Measurements from ENCODE around the gene SDS.

The SDS gene

DNA sequence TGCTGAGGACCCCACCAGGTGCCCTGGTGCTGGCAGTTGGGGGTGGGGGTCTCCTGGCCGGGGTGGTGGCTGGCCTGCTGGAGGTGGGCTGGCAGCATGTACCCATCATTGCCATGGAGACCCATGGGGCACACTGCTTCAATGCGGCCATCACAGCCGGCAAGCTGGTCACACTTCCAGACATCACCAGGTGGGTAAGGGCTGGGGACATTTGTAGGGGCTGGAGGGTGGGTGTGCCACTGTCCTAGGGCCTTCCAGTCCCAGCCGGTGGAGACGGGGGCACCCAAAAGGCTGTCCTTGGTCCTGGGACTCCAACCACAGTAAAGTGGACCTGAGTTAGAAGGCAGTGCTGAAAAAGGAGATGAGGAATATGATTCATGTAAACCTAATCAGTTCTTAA lies 31.7 kb upstream of the SDS start:
- WGBS, 2 donors (ENCODE audit: extremely low coverage in 2 of 2, insufficient read length in 2 of 2, insufficient replicate concordance in 1 of 2), result no CpG with 5 or more reads among the region's 5 CpGs
- DNase-seq (ENCODE audit: low spot score), result no peak
- H3K27me3 ChIP-seq (ENCODE audit: control insufficient read depth in 3 of 3, insufficient read depth in 3 of 3, low read depth in 1 of 3, low read length in 3 of 3), result no peaks in the 10 kb centered on the region
- no peak overlapping the region for H3K27ac ChIP-seq (replicated peaks; ENCODE audit: low read length)
- H2AFZ ChIP-seq (ENCODE audit: low read length), result no peak overlapping the region
- H2BK120ac ChIP-seq (ENCODE audit: low read depth, low read length), result no peak overlapping the region
- peaks cover 0 to 1% of the 10 kb centered on the region in 2 donors for H3K4me1 ChIP-seq (ENCODE audit: control insufficient read depth in 2 of 2, insufficient read depth in 1 of 2, low read depth in 1 of 2, low read length in 2 of 2)
- no peak overlapping the region for H3K18ac ChIP-seq (ENCODE audit: low read length)
- H2BK12ac ChIP-seq (ENCODE audit: low read length), result no peak overlapping the region
- H3K14ac ChIP-seq (ENCODE audit: low read length), result no peak overlapping the region
- H3K9ac ChIP-seq (ENCODE audit: low read depth, low read length, poor library complexity), result no peak overlapping the region
- peaks cover 0 to 23% of the 10 kb centered on the region in 2 donors for H3K36me3 ChIP-seq (replicated peaks in 1 of 2; ENCODE audit: control insufficient read depth in 2 of 2, insufficient read depth in 2 of 2, low read length in 2 of 2)
- H3K4me2 ChIP-seq (ENCODE audit: insufficient read depth, low read length, poor library complexity, severe bottlenecking), result no peak overlapping the region
- H3K4me3 ChIP-seq (ENCODE audit: low read length in 2 of 2), result no peak overlapping the region
- H4K91ac ChIP-seq (ENCODE audit: low read depth, low read length, poor library complexity), result no peak overlapping the region
- H3K4ac ChIP-seq (ENCODE audit: low read length), result no peak overlapping the region
- no peaks in the 10 kb centered on the region for H3K79me1 ChIP-seq (ENCODE audit: low read depth, low read length)
- no peak overlapping the region for H3K23ac ChIP-seq (ENCODE audit: low read depth, low read length, poor library complexity)
- H3K9me3 ChIP-seq (replicated peaks in 1 of 2; ENCODE audit: control insufficient read depth in 2 of 2, insufficient read depth in 1 of 2, low read depth in 1 of 2, low read length in 2 of 2), result no peaks in the 10 kb centered on the region
- H2AK5ac ChIP-seq (ENCODE audit: low read depth, low read length), result no peak overlapping the region
- no peak overlapping the region for H4K8ac ChIP-seq (ENCODE audit: low read depth, low read length)
- no peak overlapping the region for H2BK15ac ChIP-seq (ENCODE audit: low read length)
- no peak overlapping the region for H2BK5ac ChIP-seq (ENCODE audit: low read length)

DNA sequence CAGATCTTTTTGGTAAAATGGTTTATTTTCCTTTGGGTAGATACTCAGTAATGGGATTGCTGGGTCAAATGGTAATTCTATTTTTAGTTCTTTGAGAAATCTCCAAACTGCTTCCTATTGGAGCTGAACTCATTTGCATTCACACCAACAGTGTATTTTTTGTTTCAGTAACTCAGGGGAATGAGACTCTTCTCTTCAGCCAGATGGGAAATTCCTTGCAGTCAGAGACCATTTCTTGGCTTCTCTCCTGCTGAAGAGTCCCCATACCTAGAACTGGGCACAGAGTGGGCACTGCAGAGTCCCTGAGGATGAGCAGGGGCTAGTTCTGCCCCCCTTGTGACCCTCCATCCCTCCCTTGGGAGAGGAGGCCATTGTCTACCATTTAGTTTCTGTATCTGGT lies 29.3 kb upstream of the SDS start:
- Histone ChIP-seq H3K14ac (ENCODE audit: low read length) (no peak overlapping the region), H3K23ac (ENCODE audit: low read depth, low read length, poor library complexity) (no peak overlapping the region), H2AFZ (ENCODE audit: low read length) (no peak overlapping the region), H2BK15ac (ENCODE audit: low read length) (no peak overlapping the region), H2BK12ac (ENCODE audit: low read length) (no peak overlapping the region), H3K4me1 (ENCODE audit: control insufficient read depth in 2 of 2, insufficient read depth in 1 of 2, low read depth in 1 of 2, low read length in 2 of 2) (no peaks in the 10 kb centered on the region), H2AK5ac (ENCODE audit: low read depth, low read length) (no peak overlapping the region), H3K79me1 (ENCODE audit: low read depth, low read length) (no peaks in the 10 kb centered on the region), H3K4me2 (ENCODE audit: insufficient read depth, low read length, poor library complexity, severe bottlenecking) (no peak overlapping the region), H3K27ac (replicated peaks; ENCODE audit: low read length) (no peak overlapping the region), H2BK120ac (ENCODE audit: low read depth, low read length) (no peak overlapping the region), H3K36me3 (replicated peaks in 1 of 2; ENCODE audit: control insufficient read depth in 2 of 2, insufficient read depth in 2 of 2, low read length in 2 of 2) (peaks cover 0 to 36% of the 10 kb centered on the region in 2 donors), H3K4me3 (ENCODE audit: low read length in 2 of 2) (no peak overlapping the region), H3K27me3 (ENCODE audit: control insufficient read depth in 3 of 3, insufficient read depth in 3 of 3, low read depth in 1 of 3, low read length in 3 of 3) (no peaks in the 10 kb centered on the region), H4K91ac (ENCODE audit: low read depth, low read length, poor library complexity) (no peak overlapping the region), H3K18ac (ENCODE audit: low read length) (no peak overlapping the region), H3K9ac (ENCODE audit: low read depth, low read length, poor library complexity) (no peak overlapping the region), H2BK5ac (ENCODE audit: low read length) (no peak overlapping the region), H3K4ac (ENCODE audit: low read length) (no peak overlapping the region), H4K8ac (ENCODE audit: low read depth, low read length) (no peak overlapping the region), H3K9me3 (replicated peaks in 1 of 2; ENCODE audit: control insufficient read depth in 2 of 2, insufficient read depth in 1 of 2, low read depth in 1 of 2, low read length in 2 of 2) (no peaks in the 10 kb centered on the region)
- no peak for DNase-seq (ENCODE audit: low spot score)

DNA sequence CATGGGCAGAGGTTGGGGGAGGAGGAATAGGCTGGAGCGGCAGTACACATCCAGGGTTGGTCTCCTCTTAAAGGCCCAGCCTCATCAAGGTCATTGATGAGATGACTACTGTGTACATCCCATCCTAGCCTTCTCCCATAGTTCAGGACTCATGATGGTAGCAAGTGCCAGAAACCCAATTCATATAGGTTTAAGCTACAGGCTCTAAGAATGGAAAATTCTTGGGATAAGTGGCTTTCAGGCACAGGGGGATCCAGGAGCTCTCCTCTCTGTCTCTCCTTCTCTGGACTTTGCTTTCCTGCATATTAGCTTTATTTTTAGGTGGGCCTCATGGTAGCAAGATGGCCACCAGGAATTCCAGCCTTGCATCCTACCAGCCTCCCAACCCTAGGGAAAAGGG lies 24.8 kb upstream of the SDS start:
- H3K4me2 ChIP-seq (ENCODE audit: insufficient read depth, low read length, poor library complexity, severe bottlenecking), result no peak overlapping the region
- H4K8ac ChIP-seq (ENCODE audit: low read depth, low read length), result no peak overlapping the region
- no peak overlapping the region for H3K23ac ChIP-seq (ENCODE audit: low read depth, low read length, poor library complexity)
- H3K36me3 ChIP-seq (replicated peaks in 1 of 2; ENCODE audit: control insufficient read depth in 2 of 2, insufficient read depth in 2 of 2, low read length in 2 of 2), result peaks cover 0 to 39% of the 10 kb centered on the region in 2 donors
- H3K9me3 ChIP-seq (replicated peaks in 1 of 2; ENCODE audit: control insufficient read depth in 2 of 2, insufficient read depth in 1 of 2, low read depth in 1 of 2, low read length in 2 of 2), result no peaks in the 10 kb centered on the region
- H3K4me3 ChIP-seq (ENCODE audit: low read length in 2 of 2), result no peak overlapping the region
- H3K27me3 ChIP-seq (ENCODE audit: control insufficient read depth in 3 of 3, insufficient read depth in 3 of 3, low read depth in 1 of 3, low read length in 3 of 3), result no peaks in the 10 kb centered on the region
- no peak for DNase-seq (ENCODE audit: low spot score)
- H3K18ac ChIP-seq (ENCODE audit: low read length), result no peak overlapping the region
- no peak overlapping the region for H2BK120ac ChIP-seq (ENCODE audit: low read depth, low read length)
- H3K4me1 ChIP-seq (ENCODE audit: control insufficient read depth in 2 of 2, insufficient read depth in 1 of 2, low read depth in 1 of 2, low read length in 2 of 2), result peaks cover 0 to 4% of the 10 kb centered on the region in 2 donors
- H4K91ac ChIP-seq (ENCODE audit: low read depth, low read length, poor library complexity), result no peak overlapping the region
- no peak overlapping the region for H3K27ac ChIP-seq (replicated peaks; ENCODE audit: low read length)
- no peak overlapping the region for H3K9ac ChIP-seq (ENCODE audit: low read depth, low read length, poor library complexity)
- H2BK12ac ChIP-seq (ENCODE audit: low read length), result no peak overlapping the region
- H2AFZ ChIP-seq (ENCODE audit: low read length), result no peak overlapping the region
- H2BK15ac ChIP-seq (ENCODE audit: low read length), result no peak overlapping the region
- no peaks in the 10 kb centered on the region for H3K79me1 ChIP-seq (ENCODE audit: low read depth, low read length)
- H2AK5ac ChIP-seq (ENCODE audit: low read depth, low read length), result no peak overlapping the region
- no CpG with 5 or more reads among the region's 1 CpG for WGBS, 2 donors (ENCODE audit: extremely low coverage in 2 of 2, insufficient read length in 2 of 2, insufficient replicate concordance in 1 of 2)
- H3K14ac ChIP-seq (ENCODE audit: low read length), result no peak overlapping the region
- no peak overlapping the region for H3K4ac ChIP-seq (ENCODE audit: low read length)
- H2BK5ac ChIP-seq (ENCODE audit: low read length), result no peak overlapping the region

DNA sequence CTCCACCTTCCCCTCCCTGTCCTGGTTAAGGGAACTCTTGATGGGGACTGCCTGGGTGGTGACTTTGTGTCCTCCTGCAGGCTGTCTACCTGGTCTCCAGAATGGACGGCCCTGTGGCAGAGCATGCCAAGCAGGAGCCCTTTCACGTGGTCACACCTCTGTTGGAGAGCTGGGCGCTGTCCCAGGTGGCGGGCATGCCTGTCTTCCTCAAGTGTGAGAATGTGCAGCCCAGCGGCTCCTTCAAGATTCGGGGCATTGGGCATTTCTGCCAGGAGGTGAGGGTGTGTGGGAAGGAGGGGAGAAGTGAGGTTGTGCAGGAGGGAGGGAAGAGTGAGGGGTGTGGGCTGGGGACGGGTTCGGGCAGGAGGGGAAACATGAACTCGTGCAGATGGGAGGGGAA lies 24.2 kb upstream of the SDS start:
- no peak overlapping the region for H2AFZ ChIP-seq (ENCODE audit: low read length)
- no peak for DNase-seq (ENCODE audit: low spot score)
- H3K4ac ChIP-seq (ENCODE audit: low read length), result no peak overlapping the region
- no peaks in the 10 kb centered on the region for H3K9me3 ChIP-seq (replicated peaks in 1 of 2; ENCODE audit: control insufficient read depth in 2 of 2, insufficient read depth in 1 of 2, low read depth in 1 of 2, low read length in 2 of 2)
- H2BK5ac ChIP-seq (ENCODE audit: low read length), result peak overlapping the region; percentile 30
- no peak overlapping the region for H3K27ac ChIP-seq (replicated peaks; ENCODE audit: low read length)
- H2BK15ac ChIP-seq (ENCODE audit: low read length), result no peak overlapping the region
- H2BK120ac ChIP-seq (ENCODE audit: low read depth, low read length), result no peak overlapping the region
- H3K36me3 ChIP-seq (replicated peaks in 1 of 2; ENCODE audit: control insufficient read depth in 2 of 2, insufficient read depth in 2 of 2, low read length in 2 of 2), result peaks cover 0 to 40% of the 10 kb centered on the region in 2 donors
- H3K14ac ChIP-seq (ENCODE audit: low read length), result no peak overlapping the region
- no peak overlapping the region for H3K4me3 ChIP-seq (ENCODE audit: low read length in 2 of 2)
- no peaks in the 10 kb centered on the region for H3K79me1 ChIP-seq (ENCODE audit: low read depth, low read length)
- peaks cover 0 to 4% of the 10 kb centered on the region in 2 donors for H3K4me1 ChIP-seq (ENCODE audit: control insufficient read depth in 2 of 2, insufficient read depth in 1 of 2, low read depth in 1 of 2, low read length in 2 of 2)
- no peaks in the 10 kb centered on the region for H3K27me3 ChIP-seq (ENCODE audit: control insufficient read depth in 3 of 3, insufficient read depth in 3 of 3, low read depth in 1 of 3, low read length in 3 of 3)
- no peak overlapping the region for H2AK5ac ChIP-seq (ENCODE audit: low read depth, low read length)
- no peak overlapping the region for H4K8ac ChIP-seq (ENCODE audit: low read depth, low read length)
- H3K4me2 ChIP-seq (ENCODE audit: insufficient read depth, low read length, poor library complexity, severe bottlenecking), result no peak overlapping the region
- no peak overlapping the region for H3K23ac ChIP-seq (ENCODE audit: low read depth, low read length, poor library complexity)
- no peak overlapping the region for H3K9ac ChIP-seq (ENCODE audit: low read depth, low read length, poor library complexity)
- no peak overlapping the region for H3K18ac ChIP-seq (ENCODE audit: low read length)
- H2BK12ac ChIP-seq (ENCODE audit: low read length), result no peak overlapping the region
- no CpG with 5 or more reads among the region's 9 CpGs for WGBS, 2 donors (ENCODE audit: extremely low coverage in 2 of 2, insufficient read length in 2 of 2, insufficient replicate concordance in 1 of 2)
- H4K91ac ChIP-seq (ENCODE audit: low read depth, low read length, poor library complexity), result no peak overlapping the region
